HG03432 (cell line): ENCODE results near the gene LSP1.
A peak's percentile ranks its signal among the peaks of the same experiment; 100 is the strongest.

Experiments used
- ATAC-seq: cut with Tn5 transposase; IDR thresholded peaks from one replicate; pipeline ENCODE4 v1.9.1; 2021; ENCODE audit warnings: mild to moderate bottlenecking, moderate library complexity; ENCODE audit not compliant: unreplicated experiment

The LSP1 gene

GRCh38 chr11:1913271-1914060 lies 60.6 kb downstream of the LSP1 start:
- no peak for ATAC-seq

DNA sequence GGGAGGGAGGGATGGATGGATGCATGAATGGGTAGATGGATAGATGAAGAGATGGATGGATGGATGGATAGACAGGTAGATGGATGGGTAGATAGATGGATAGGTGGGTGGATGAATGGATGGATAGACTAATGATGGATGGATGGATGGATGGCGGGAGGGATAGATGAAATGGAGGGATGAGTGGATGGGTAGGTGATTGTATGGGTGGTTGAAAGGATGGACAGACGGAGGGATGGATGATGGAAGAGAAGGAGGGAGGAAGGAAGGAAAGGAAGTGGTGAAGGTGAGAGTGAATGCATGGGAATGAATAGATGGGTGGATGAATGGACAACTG lies 62.9 kb downstream of the LSP1 start:
- no peak for ATAC-seq

DNA sequence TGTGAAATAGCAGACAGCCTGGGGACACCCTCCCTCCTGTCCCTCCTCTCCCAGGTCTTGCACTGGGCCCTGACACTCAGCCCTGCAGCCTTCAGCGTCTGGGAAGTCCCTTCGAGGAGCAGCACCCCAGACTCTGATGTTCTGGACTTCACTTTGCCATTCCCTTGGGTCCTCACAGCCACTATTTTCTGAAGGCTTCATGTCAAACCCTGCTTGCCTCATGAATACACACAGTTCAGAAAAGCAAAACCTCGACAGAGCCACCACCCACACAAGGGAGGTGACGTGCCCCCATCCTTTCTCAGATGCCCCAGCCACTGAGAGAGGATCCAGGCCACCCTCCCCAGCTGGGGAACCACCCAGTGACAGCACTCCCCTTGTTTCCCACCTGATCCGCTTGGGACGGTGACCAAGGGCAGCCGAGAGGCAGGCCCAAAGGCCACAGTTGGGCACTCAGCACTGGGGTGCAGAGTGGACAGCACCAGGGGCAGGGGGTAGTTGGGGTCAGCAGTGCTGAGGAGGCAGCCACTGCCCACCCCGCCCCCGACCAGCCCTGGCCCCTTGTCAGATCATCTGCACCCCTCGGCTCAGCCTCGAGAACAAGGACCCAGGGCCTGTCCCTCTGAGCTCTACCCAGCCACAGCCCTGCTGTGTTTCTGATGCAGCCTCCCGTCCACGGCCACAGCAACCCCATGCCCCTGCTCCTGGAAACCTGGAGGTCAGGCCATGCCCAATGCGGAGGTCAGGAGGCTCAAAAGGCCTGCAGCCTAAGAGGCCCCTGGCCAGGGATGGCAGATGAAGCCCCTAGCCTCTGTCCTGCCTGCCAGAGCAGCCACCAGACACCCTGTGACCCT lies 63.5 kb downstream of the LSP1 start:
- peak; percentile 57 for ATAC-seq

DNA sequence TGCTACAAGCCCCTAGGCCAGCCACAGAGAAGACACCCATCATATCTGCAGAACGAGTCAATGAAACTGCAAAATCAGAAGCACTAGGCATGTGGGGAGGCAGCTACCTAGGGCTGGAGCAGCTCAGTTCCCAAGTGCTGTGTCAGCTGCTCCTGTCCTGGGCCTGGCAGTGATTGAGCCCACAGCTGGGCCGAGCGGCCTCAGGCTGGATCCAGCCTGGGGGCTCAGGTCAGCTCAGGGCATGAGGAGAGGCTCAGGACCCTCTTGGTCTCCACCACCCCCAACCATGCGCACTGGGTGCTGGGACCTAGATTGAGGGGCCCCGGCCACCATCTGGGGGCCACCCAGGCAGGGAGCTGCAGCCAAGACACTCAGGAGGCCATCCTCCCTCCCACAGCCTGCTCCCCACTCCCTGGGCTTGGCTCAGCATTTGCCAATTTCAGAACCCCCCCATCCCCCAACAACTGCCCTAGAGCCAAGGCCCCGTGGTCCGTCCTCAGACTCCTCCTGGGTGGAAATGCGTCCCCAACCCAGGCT lies 64.2 kb downstream of the LSP1 start:
- ATAC-seq = no peak

DNA sequence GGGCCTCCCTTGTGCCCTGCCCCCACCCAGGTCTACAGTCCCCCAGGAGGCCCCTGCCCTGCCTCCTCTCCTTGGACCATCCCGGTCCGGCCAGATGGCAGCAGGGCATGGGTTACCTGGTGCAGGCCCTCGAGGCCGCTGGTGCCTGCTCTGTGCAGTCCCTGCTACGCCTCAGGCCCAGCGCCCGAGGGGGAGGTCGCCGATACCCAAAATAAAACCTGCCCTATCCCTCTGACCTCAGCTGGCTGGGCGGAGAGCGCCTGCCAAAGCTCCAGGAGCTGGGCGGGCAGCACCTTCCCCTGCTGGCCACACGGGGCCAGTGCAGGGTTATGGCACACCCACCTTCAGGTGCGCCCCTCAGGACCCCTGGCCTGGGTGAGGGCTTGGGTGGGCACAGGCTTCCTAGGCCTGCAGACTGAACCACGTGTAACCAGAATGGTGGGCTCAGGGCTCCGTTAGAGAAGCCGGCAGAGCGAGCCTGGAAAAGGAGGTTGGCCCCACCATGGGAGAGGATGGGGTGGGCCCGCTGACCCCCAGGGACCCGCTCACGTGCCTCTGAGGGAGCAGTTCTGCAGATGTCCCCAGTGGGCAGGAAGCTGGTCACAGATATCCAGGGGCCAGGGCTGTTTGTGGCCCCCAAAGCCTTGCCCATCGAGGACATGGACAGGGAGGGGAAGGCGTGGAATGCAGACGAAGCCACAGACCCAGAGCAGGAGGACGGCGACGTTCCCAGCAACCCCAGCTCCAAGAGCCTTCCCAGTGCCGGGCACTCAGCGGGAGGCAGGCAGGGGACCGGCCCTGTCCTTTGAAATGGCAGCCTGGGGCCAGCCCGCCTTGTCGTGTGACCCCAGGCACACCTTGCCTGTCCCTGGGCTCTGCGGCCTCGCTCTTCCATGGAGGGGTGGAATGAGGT lies 64.9 kb downstream of the LSP1 start:
- no peak for ATAC-seq

- no peak for ATAC-seq
Observed at GRCh38 chr11:1918436-1919315, 65.8 kb downstream of the LSP1 start.

DNA sequence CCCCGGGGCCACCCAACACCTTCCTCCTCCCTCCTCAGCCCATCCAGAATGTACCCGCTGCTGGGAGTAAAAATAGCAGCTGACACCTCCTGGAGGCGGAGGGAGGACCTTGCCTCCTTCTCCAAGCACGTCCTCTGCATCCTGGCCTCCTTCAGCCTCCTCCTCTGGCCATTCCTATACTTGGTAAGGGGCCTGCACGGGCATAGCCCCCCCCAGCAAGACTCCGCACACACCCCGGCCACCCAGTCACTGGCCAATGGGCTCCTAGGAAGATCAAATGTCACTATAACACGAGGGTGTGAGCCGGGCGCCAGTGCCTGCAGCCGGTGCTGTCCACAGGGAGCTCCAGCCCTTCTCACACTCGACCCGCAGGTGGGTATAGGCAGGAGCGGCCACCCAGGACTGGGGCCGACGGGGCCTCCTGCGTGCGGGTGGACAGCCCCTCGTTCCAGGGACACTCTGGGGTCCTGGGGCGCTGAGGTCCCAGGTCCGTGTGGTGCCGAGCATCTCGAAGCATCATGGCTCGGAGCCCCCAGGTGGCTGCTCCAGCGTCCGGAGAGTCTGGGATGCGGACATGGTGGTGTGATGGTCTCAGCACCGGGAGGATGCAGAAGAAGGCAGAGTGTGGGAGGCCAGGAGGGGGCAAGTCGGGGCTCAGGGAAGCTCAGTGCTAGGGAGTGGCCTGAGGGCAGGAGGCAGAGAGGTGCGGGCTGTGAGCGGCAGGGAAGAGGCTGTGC lies 66.7 kb downstream of the LSP1 start, which contains the start of gene TNNT3:
TNNT3 (plus strand) TSS at position 313 of the 737 bp plus-strand sequence. CDS start 3,172 bp downstream, outside the sequence.
- ATAC-seq = no peak

DNA sequence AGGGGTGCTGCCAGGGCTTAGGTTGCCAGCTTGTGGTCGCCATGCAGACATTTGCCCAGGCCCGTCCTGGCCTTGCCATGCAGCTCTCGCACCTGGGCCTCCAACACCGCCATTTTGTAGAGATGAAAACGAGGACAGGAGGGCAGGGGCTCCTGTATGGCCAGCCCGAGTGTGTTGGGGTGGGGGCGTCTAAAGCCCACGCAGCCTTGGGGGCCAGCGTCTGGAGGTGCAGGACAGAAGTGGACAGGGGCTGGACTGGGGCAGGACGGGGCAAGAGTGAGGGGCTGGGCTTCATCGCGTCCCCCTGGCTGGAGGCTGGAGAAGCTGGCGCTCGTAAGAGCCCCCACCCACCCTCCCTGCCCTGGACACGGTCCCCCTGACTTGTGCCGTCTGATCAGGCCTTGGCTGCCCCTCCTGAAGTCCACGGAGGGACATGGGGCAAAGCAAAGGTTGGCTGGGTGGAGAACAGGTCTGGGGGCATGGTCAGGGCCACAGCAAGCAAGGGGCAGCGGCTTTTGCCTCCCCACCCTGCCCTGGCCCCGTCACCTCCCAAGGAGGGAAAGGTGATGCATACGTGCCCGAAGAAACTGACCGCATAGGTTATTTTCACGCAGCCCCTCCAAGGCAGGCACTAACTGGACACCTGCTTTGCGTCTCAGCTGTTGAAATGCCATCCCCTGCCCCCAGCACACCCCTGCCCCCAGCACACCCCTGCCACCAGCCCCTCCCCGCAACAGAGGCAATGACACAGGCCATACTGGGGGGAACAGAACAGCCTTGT lies 67.4 kb downstream of the LSP1 start:
- ATAC-seq = no peak

GRCh38 chr11:1920909-1921573 lies 68.2 kb downstream of the LSP1 start:
- ATAC-seq = no peak

- no peak for ATAC-seq
Observed at GRCh38 chr11:1921574-1922141, 68.8 kb downstream of the LSP1 start.

DNA sequence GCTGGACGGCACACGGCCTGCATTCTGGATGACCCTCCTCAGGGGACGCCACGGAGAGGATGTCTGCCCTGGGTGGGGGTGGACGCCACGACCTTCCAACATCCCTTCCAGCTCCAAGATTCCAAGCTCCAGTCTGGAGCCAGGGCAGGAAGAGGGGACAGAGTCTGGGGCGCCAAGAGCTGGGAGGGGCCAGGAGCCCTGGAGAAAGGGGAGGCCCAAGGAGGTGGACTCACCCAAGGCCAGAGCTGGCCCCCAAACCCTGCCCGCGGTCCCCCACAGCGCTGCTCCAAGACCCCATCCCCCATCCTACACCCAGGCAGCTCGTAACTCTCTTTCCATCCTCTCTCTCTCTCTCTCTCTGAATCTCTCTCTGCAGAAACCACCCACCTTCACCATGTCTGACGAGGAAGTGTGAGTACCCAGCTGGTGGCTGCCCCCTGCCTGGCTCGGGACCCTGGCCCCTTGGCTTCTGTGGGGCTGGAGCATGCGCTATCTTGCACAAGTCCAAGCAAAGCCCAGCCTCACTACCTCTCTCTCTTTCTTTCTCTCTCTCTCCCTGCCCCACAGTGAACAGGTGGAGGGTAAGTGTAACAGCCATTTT lies 69.7 kb downstream of the LSP1 start:
- ATAC-seq = no peak

- ATAC-seq = no peak
Observed at GRCh38 chr11:1923201-1923956, 70.5 kb downstream of the LSP1 start.

DNA sequence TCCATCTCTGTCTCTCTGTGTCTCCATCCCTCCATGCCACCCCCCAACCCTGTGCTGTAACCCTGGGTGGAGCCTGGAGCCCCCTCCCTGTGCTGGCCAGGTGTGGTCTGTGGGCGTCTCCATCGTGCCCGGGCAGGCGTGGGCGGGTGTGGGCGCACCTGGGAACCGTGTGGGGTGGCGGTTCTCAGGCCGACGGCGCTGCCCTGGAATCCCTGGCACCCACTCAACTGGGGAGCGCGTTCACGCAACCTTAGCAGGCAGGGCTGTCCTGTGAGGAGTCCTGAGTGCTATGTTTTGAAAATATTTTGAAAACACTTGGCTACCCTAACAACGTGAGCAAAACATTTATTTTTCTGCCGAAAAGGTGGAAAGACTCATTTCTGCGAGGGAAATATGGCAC lies 71.3 kb downstream of the LSP1 start:
- ATAC-seq = no peak

DNA sequence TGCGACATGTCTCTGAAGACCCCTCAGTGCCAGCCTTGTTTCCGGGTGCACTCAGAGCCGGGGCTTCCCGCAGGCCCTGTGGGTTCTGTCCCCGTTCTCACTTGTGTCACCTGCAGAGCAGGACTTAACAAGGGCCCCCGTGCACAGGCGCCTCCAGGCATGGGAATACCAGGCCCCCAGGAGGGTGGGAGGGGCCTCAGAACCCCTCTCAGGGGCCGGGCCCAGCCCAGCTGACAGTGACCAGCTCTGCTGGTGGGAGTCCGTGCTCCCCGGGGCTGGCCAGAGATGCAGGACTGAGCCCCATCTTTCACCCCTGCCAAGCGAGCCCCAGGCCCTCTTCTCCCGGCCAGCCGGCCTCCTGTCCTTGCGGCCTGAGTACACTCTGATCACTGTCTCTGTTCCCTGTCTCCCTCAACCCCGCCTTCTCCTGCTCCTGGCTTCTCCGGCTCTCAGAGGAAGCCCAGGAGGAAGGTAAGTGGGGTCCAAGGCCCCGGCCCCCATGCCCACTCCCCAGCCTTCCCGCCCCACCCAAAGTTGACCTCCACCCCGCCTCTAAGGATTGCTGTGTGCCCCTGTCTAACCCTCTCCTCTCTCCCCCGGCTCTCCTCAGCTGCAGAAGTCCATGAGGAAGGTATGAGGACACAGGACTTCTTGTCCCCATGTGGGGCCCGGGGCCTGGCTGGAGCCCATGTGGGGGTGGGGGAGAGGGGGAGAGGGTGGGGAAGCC lies 71.9 kb downstream of the LSP1 start:
- ATAC-seq = no peak

GRCh38 chr11:1925373-1926155 lies 72.7 kb downstream of the LSP1 start:
- no peak for ATAC-seq
